ENCODE data around the gene CSF2.

The CSF2 gene

DNA sequence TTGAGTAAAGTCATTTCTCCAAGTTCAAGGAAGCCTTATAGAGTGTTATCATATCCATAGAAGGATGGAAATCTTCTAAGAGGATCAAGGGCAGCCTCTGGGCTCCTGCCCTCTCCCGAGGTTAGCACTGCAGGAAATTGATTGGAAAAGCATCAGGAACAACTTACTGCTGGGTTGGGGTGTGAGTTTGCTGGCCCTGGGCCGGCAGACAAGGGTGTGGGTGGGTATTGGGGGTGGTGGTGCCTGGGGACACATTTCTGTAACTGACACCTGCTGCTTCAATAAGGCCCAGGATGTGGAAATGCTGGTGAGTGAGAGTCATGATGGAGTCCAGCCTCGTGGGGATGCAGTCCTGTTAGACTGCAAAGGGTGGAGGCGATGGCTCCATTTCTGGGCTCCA, 5.5 kb downstream of the CSF2 start:
- TF ChIP-seq, protein P1, sequence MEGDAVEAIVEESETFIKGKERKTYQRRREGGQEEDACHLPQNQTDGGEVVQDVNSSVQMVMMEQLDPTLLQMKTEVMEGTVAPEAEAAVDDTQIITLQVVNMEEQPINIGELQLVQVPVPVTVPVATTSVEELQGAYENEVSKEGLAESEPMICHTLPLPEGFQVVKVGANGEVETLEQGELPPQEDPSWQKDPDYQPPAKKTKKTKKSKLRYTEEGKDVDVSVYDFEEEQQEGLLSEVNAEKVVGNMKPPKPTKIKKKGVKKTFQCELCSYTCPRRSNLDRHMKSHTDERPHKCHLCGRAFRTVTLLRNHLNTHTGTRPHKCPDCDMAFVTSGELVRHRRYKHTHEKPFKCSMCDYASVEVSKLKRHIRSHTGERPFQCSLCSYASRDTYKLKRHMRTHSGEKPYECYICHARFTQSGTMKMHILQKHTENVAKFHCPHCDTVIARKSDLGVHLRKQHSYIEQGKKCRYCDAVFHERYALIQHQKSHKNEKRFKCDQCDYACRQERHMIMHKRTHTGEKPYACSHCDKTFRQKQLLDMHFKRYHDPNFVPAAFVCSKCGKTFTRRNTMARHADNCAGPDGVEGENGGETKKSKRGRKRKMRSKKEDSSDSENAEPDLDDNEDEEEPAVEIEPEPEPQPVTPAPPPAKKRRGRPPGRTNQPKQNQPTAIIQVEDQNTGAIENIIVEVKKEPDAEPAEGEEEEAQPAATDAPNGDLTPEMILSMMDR (IDR thresholded peaks at IDR 0.05): no peak
- DNase-seq: no peak
- H3K27me3 Mint-ChIP-seq (ENCODE audit: low read depth, poor library complexity): peaks cover 5% of the 10 kb centered on the region
- H3K4me3 Mint-ChIP-seq: no peak overlapping the region
- peaks cover 4% of the 10 kb centered on the region for H3K4me1 Mint-ChIP-seq
- no peaks in the 10 kb centered on the region for H3K36me3 Mint-ChIP-seq (ENCODE audit: low read depth)
- H3K27ac Mint-ChIP-seq: no peak overlapping the region
- no peaks in the 10 kb centered on the region for H3K9me3 Mint-ChIP-seq

DNA sequence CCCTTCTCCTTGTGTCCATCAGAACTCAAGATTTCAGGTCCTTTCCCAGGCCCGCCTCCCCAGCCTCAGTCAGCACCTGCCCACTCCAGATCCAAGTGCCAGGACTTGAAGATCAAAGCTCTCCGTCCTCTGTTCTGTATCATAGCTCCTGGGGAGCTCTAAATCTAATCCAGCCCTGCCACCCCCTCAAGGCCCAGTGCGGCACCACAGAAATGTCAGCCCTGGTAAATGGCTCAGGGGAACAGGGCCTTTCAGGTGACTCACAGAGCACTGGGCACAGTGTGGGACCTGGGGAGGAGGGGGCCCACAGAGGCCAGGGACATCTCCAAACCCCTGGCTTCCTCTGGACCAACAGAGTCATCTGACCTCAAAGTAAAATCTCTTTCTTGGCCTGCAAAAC, 6.0 kb downstream of the CSF2 start:
- Mint-ChIP-seq H3K27me3 (ENCODE audit: low read depth, poor library complexity) (peaks cover 5% of the 10 kb centered on the region), H3K9me3 (no peaks in the 10 kb centered on the region), H3K27ac (no peak overlapping the region), H3K4me1 (peaks cover 4% of the 10 kb centered on the region), H3K4me3 (no peak overlapping the region), H3K36me3 (ENCODE audit: low read depth) (no peaks in the 10 kb centered on the region)
- DNase-seq: no peak
- TF ChIP-seq, protein P1 (IDR thresholded peaks at IDR 0.05): no peak

DNA sequence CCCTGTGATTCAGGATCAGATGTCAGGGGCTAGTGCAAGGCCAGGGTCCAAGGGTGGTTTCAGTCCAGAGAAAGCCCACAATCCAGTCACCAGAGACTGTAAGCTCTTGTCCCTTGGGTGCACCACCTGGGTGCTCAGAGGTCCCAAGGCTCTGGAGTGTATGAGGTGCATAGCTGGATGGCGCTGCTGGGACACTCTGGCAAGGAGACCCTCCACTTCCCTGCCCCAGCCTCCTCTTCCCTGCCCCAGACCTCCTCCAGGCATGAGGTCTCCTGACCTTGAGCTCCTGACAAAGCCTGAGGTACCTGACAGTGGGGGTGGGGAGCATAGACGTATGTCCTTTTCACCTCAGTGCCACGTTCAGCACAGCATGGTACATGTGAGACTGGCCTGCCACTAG, 7.0 kb downstream of the CSF2 start:
- no peak for DNase-seq
- no peak overlapping the region for H3K4me3 Mint-ChIP-seq
- no peaks in the 10 kb centered on the region for H3K36me3 Mint-ChIP-seq (ENCODE audit: low read depth)
- peaks cover 11% of the 10 kb centered on the region for H3K27me3 Mint-ChIP-seq (ENCODE audit: low read depth, poor library complexity)
- H3K4me1 Mint-ChIP-seq: peaks cover under 1% of the 10 kb centered on the region
- no peaks in the 10 kb centered on the region for H3K9me3 Mint-ChIP-seq
- H3K27ac Mint-ChIP-seq: no peak overlapping the region
- TF ChIP-seq, protein P1 (IDR thresholded peaks at IDR 0.05): no peak

- Mint-ChIP-seq H3K27me3 (ENCODE audit: low read depth, poor library complexity) (peaks cover 11% of the 10 kb centered on the region), H3K27ac (no peak overlapping the region), H3K9me3 (no peaks in the 10 kb centered on the region), H3K36me3 (ENCODE audit: low read depth) (no peaks in the 10 kb centered on the region), H3K4me3 (no peak overlapping the region), H3K4me1 (peaks cover 5% of the 10 kb centered on the region)
- TF ChIP-seq, protein P1 (IDR thresholded peaks at IDR 0.05): no peak
- no peak for DNase-seq
Observed at GRCh38 chr5:132081458-132081857, 7.9 kb downstream of the CSF2 start.

- TF ChIP-seq, protein P1 (IDR thresholded peaks at IDR 0.05): no peak
- no peak for DNase-seq
- H3K4me3 Mint-ChIP-seq: no peak overlapping the region
- no peaks in the 10 kb centered on the region for H3K36me3 Mint-ChIP-seq (ENCODE audit: low read depth)
- H3K9me3 Mint-ChIP-seq: no peaks in the 10 kb centered on the region
- H3K27ac Mint-ChIP-seq: no peak overlapping the region
- peaks cover 5% of the 10 kb centered on the region for H3K4me1 Mint-ChIP-seq
- H3K27me3 Mint-ChIP-seq (ENCODE audit: low read depth, poor library complexity): peaks cover 11% of the 10 kb centered on the region
Observed at GRCh38 chr5:132082329-132083023, 8.9 kb downstream of the CSF2 start.

GRCh38 chr5:132083071-132083678, 9.6 kb downstream of the CSF2 start:
- no peak overlapping the region for H3K27ac Mint-ChIP-seq

More at GRCh38 chr5:132083071-132083678, 9.6 kb downstream of the CSF2 start:
- Mint-ChIP-seq H3K27me3 (ENCODE audit: low read depth, poor library complexity) (peaks cover 11% of the 10 kb centered on the region), H3K4me1 (peaks cover 5% of the 10 kb centered on the region), H3K9me3 (no peaks in the 10 kb centered on the region), H3K36me3 (ENCODE audit: low read depth) (no peaks in the 10 kb centered on the region), H3K4me3 (no peak overlapping the region)
- TF ChIP-seq, protein P1 (IDR thresholded peaks at IDR 0.05): no peak
- no peak for DNase-seq
